GM12891 (cell line): Measurements from ENCODE around the gene SYNE2.

Experiments used
- POLR2A ChIP-seq: IDR thresholded peaks from 2 replicates; pipeline ENCODE4 v1.6.1; 2011; ENCODE audit warnings: low read depth, low read length, control low read depth
- POLR2AphosphoS5 ChIP-seq: IDR thresholded peaks from 2 replicates; pipeline ENCODE4 v1.6.1; 2011; ENCODE audit warnings: low read depth, low read length, control low read depth
- TAF1 ChIP-seq: IDR thresholded peaks from 2 replicates; pipeline ENCODE4 v1.6.1; 2011; ENCODE audit warnings: low read depth, low read length, control low read depth

DNA sequence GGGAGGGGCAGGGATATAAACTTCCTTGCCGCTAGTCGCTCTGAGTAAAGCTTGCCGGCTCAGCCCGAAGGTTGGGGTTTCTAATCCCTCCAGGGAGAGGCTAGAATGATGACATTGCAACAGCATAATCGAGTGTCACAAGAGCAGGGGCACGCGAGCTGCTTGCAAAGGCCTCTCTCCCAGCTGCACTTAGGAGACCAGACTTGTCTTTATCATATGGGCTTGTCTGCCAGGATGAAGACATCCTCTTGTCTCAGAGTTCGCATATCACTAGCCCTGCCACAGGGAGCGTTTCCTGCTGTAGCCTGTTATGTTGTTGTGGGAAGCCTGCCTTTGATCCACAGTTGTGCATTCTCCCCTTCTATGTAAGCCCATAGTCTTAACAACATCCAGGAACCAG lies 261.4 kb downstream of the SYNE2 start:
- TF ChIP-seq POLR2A (no peak), TAF1 (no peak), POLR2AphosphoS5 (no peak)
